NCI-H187 (cell line): ENCODE measurements around the gene NFATC2IP.

ENCODE experiments used
- DNase-seq, 2 experiments: peaks; one replicate each; lab custom pipeline; 2025; lab: John Stamatoyannopoulos, UW

Gene NFATC2IP

DNA sequence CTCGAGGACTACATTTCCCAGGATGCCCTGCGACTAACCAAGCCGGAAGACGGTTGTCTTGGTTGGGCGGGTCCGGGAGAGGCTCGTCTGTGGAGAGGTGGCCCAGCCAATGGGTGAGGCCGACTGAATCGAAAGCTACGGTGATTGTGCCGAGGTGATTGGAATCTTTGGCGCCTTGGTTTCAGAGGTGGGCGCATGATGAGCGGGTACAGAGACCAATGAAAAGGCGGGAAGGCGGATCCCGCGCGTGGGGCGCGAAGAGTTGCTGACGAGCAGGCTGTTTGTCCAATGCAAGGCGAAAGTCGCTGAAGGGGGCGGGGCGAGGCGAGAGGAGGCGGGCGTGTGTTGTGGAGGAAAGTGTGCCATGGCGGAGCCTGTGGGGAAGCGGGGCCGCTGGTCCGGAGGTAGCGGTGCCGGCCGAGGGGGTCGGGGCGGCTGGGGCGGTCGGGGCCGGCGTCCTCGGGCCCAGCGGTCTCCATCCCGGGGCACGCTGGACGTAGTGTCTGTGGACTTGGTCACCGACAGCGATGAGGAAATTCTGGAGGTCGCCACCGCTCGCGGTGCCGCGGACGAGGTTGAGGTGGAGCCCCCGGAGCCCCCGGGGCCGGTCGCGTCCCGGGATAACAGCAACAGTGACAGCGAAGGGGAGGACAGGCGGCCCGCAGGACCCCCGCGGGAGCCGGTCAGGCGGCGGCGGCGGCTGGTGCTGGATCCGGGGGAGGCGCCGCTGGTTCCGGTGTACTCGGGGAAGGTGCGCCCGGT, at the start of gene NFATC2IP:
NFATC2IP (plus strand) TSS at position 290 of the 762 bp plus-strand sequence; CDS start at position 365, 75 bp downstream.
- DNase-seq = peak; percentile 91 to 92

DNA sequence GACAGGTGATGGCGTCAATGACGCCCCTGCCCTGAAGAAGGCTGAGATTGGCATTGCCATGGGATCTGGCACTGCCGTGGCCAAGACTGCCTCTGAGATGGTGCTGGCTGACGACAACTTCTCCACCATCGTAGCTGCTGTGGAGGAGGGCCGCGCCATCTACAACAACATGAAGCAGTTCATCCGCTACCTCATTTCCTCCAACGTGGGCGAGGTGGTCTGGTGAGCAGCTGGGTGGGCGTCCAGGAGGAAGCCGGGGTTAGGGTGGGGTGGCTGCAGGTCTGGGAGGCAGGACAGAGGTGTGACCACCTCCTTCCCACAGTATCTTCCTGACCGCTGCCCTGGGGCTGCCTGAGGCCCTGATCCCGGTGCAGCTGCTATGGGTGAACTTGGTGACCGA, 48.9 kb upstream of the NFATC2IP start:
- no peak for DNase-seq

DNA sequence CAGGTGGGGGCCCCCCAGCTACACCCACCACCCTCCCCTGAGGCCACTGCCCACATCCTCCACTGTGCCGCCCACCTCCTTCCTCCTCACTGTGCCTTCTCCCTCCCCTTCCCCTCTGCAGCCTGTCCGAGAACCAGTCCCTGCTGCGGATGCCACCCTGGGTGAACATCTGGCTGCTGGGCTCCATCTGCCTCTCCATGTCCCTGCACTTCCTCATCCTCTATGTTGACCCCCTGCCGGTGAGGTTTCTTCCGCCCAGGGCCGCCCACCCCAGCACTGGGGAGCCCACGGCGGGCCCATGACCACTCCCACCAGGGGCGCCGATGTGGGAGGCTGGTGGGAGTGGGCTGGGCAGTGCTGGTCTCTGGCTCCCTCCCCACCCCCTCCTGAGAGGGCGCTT, 47.8 kb upstream of the NFATC2IP start:
- no peak for DNase-seq

DNA sequence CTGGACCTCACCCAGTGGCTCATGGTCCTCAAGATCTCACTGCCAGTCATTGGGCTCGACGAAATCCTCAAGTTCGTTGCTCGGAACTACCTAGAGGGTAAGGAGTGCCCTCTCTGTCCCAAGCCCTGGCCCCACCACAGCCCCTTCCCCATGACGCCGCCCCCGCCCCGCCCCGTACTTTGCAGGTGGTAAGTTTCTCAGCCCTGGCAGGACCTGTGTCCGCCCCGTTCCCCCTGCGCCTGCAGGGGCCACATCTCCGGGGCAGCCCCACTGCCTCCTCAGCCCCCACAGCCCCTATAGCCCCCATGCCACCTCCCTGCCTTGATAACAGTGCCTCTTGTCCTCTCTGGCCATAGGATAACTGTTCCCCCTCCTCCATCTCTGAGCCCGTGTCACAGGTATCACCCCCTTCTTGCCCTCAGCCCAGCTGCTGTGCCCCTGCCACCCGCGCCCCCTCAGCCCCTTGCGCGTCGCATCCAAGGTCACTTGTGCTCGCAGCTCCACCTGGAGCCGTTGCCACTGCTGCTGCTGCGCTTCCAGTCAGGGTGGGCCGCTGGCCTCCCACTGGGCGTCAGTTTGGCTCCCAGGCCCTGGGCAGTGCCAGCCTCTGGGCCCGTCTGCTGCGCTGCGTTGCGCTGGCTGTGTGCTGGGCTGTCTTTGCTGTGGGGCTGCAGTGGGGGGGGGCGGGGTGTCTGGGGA, 47.2 kb upstream of the NFATC2IP start:
- no peak for DNase-seq

DNA sequence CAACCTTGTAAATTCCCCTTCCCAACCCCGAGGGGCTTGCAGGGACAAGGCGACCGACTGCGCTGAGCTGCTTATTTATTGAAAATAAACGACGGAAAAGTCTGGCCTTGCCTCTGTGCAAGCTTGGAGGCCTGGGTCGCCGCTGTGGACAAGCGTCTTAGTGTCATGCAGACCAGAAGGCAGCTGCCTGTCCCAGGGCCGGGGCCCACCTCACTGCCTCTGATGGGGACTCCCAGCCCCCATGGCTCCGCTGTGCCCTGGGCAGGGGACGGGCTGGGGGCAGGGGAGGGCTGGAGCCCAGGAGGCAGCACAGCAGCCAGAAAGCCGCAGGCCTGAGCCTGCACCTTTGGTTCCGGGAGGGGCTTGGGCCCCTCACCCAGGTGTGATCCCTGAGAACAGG, 46.4 kb upstream of the NFATC2IP start:
- no peak for DNase-seq

DNA sequence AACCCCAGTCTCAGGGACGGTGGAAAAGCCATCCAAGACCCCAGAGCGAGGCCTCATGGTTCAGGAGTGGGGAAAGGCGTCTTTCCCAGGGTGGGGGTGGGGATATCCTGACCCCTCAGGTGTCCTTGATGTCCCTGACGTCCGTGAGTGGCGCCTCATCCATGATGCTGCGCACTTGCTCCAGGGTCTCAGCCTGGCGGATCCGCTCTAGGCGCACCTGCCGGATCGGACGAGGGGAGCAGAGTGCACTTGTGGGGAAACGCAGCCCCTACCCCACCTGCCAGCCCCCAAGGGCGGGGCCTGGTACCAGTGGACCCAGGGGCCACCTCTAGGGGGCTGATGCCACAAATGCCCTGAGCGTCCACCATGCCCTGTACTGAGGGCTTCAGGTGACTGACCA, 45.9 kb upstream of the NFATC2IP start:
- DNase-seq = no peak

DNA sequence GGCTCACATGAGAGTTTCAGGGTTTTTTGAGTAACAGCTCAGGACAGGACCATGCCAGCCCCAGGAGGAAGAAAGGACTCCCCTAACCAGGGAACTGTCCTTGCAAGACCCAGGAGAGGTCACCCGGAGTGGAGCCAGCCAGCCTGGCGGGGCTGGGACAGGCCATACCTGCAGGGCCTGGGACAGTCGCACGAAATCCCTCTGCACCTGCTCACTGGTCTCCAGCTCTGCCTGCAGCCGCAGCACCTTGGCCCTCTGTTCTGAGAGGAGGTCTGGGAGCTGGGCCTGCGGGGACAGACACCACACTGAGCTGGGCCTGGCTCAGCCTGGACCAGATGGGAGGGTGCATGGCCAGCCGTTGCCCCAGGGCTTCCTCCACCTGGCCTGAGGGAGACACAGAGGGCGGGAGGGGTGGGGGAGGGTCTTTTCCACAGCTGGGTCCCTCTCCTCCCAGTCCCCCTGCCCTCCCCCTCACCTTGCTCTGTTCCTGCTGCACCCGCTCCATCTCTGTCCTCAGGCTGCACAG, 45.4 kb upstream of the NFATC2IP start:
- DNase-seq = no peak

DNA sequence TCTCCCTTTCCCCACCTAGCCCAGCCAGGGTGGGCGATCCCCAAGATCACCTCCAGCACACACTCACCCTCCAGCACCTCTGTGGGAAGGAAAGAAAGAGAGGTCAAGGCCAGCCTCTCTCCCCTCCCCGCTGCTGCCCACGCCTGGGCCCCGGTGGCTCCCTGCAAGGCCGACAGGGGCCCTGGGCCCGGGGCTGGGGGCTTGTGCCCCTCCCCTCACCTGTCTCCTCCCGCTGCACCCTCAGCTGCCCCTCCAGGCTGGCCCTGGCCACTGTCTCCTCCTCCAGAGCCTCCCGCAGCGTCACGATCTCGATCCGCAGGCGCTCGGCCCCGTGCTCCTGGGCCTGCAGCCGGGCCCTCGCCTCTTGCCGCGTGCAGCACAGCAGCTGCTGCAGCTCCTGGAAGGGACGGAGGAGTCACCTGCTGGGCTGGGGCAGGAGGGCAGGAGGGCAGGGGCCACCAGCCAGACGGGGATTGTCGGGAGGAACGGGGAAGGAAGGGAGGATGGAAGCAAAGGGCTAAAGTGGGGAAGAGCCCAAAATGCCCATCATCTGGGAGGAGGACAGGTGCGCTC, 44.9 kb upstream of the NFATC2IP start:
- DNase-seq = no peak

DNA sequence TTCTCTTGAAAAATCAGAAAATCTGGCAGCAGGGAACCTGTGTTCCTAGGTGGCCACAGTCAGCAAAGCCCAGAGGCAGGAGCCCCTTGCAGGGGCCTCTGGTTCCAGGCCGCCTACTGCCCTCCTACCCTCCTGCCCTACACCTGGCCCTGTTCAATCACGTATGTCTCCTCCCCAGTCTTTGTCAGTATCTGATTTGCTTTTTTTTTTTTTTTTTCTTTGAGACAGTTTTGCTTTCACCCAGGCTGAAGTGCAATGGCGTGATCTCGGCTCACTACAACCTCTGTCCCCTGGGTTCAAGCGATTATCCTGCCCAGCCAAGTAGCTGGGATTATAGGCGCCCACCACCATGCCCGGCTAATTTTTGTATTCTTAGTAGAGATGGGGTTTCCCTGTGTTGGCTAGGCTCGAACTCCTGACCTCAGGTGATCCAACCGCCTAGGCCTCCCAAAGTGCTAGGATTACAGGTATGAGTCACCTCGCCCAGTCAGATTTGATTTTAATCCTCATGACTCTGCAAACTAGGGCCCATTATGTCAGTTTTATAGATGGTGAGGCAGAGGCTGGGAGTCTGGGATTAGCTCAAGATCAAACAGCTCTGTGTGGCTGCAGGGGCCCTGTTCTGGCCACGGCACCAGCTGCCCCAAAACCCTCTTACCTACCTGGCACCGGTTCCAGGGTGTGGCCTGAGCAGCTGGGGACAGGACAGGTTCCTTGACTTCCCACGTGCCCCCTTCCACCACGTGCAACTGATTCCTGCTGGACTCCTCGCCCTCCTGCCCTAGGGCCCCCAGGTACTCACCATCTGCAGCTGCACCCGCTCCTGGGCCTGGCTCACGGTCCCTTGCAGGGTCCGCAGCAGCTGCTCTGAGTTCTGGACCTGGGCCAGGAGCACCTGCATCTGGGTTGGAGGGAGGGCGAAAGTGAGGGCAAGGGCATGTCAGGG, 40.4 kb upstream of the NFATC2IP start:
- no peak for DNase-seq

DNA sequence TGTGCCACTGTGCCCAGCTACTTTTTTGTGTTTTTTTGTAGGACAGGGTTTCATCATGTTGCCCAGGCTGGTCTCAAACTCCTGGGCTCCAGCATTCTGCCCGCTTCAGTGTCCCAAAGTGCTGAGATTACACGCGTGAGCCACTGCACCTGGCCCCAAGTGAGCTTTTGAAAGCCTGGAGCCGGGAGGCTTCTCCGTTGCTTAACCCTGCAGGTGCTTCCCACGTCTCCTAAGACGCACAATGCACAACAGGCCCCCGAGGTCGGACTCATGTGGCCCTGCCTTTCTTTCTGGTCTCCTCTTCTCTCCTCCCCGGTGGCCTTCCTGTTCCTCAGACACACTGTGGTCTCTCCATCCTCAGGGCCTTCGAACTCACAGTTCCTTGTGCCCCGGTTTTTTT, 38.2 kb upstream of the NFATC2IP start:
- no peak for DNase-seq

DNA sequence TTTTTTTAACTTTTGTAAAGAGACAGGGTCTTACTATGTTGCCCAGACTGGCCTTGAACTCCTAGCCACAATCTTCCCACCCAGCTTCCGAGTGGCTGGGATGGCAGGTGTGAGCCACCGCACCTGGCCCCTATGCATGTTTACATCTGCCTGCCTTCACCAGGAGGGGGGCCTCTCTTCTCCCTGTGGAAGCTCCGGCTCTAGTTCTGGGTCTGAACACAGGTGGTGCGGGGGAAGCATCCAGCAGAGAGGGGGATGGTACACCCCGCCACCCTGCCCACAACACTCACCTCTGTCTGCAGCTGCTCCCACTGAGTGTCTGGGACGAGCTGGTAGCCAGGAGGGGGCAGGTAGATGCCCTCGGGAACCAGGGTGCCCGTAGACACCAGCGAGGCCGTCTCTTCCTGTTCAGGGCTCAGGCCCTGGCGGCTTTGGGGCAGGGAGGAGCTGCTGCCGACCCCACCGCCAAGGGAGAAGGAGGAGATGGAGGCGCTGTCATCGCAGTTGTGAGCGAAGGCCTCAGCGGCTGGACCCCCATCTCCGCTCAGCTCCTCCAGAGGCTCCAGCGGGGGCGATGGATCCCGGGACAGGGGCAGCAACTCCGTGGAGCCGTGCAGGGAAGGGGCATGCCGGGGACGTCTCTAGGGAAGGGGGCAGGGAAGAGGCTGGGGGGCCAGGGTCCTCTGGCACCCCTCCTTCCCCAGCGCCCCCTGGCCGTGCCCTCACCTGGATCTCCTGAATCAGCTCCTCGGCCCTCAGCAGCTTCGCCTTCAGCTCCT, 36.6 kb upstream of the NFATC2IP start:
- no peak for DNase-seq

DNA sequence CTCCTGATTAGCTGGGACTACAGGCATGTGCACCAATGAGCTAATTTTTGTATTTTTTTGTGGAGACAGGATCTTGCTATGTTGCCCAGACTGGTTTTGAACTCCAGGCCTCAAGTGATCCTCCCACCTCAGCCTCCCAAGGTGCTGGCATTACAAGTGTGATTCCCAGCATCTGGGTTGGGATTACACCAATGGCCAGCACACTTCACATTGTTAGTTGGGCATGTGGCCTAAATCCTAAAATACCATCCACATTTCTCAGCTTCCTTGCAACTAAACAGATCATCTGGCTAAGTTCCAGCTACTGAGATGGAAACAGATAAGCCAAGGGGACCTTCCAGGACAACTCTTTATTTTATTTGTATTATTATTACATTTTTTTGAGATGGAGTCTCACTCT, 35.6 kb upstream of the NFATC2IP start:
- DNase-seq = no peak

DNA sequence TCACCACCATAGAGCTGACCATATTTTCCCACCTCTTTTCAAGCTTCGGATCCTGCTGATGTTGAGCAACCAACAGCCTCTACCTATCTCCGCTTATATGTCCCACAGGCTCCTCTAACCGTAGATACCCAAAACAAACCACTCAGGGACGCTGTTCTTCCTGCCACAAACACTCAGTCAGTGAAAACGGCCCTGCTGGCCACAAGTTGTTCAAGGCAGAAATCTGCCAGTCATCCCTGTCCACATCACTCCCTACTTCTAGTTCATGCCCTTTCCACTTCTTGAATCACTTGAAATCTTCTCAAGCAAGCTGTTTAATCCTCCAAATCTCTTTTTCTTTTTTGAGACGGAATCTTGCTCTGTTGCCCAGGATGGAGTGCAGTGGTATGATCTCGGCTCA, 33.6 kb upstream of the NFATC2IP start:
- no peak for DNase-seq

DNA sequence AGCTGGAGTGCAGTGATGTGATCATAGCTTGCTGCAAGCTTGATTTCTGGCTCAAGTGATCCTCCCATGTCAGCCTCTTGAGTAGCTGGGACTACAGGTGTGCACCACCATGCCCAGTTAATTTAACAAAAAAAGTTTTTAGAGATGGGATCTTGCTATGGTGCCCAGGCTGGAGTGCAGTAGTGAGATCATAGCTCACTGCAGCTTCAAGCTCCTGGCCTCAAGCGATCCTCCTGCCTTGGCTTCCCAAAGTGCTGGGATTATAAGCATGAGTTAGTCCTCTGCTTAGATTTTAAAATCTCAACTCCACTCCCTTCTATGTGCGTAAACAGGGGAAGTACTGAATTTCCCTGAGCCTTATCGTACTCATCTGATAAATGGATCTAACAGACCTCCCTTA, 32.0 kb upstream of the NFATC2IP start:
- DNase-seq = no peak

DNA sequence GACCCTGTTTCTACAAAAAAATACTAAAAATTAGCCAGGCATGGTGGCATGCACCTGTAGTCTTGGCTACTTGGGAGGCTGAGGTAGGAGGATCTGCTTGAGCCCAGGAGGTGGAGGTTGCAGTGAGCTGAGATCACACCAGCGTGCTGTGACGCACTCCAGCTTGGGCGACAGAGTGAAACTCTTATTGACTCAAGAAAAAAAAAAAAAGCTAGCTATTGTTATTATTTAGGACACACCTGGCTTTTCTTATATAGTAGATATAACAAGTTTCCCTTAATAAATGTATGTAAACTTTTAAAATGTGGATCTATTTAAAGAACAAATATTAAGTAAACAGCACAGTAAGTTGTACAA, 27.5 kb upstream of the NFATC2IP start:
- DNase-seq = no peak

DNA sequence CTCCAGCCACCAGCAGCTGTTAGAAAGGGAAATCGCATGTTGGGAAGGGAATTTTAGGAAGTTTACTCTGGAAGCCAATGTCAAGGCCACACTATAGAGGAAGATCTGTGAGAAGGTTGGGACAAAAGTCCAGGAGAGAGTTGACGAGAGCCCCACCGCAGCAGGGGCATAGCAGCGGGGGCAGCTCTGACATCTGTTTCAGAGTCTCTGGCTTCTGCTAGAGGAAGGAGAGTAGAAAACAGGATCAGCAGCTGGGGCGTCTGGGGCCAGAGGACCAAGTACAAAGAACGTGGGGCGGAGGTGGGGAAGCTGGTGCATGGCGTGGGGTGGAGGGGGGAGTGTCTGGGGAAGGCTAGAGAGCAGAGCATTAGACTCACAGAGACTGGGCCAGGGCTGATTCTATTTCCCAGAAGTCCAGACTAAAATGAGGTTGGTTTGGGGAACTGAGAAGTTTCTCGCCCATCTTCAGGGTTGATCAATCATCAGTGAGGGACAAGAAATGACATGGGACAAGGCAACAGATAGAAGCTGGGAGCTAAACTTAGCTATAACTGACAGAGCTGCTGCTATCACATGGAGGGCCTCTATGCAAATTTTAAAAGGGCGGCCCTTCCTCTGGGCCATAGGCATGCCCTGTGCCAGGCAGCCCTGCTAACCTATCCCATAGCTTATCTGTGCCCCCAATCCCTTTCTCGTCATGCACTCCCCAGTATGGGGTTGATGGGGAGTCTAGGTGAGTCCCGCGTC, 26.9 kb upstream of the NFATC2IP start:
- DNase-seq = no peak

DNA sequence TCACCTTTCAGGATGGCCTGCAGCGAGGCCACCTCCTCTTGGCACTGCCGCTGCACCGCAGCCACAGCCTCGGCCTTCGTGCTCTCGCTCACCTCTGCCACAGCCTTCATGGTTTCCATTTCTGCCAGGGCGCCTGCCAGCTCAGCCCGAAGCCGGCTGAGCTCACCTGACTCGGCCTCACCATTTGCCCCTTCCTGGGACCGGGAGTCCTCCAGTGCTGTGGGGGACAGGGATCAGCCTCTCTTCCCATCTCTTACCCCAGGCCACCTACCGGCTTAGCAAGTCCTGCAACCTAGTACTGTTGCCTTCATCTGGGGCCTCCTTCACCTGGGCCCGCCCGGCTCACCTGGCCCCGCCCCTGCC, 26.4 kb upstream of the NFATC2IP start:
- DNase-seq = no peak

DNA sequence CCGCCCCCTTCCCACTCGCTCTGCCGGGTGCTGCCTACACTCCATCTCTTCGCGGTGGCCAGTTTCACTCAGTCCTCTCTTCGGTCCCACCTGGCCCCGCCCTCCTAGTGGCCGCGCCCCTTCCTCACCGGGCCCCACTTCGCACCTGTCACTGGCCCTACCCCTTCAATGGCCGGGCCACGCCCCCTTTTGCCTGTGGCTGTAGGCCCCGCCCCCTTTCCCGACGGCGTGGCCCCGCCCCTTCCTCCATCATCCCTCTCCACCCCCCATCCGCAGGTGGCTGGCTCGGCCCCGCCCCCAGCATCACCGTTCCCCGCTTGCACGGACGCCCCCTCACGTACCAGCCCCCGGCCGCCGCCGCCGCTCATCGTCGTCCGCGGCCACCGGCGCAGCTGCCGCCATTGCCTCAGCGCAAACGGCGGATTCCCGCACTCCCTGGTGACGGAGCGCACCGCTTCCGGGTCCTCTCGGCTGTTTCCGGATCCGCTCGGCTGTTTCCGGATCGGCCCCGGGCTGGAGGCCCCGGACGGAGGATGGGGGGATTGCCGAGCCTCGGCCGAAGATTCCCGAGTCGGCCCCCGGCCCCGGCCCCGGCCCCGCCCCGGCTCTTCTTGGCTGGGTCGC, 25.9 kb upstream of the NFATC2IP start, which contains the start of gene RABEP2:
RABEP2 (minus strand) TSS at position 477 of the 624 bp plus-strand sequence; CDS start at position 402, 75 bp downstream.
- peak; percentile 80 to 81 for DNase-seq

DNA sequence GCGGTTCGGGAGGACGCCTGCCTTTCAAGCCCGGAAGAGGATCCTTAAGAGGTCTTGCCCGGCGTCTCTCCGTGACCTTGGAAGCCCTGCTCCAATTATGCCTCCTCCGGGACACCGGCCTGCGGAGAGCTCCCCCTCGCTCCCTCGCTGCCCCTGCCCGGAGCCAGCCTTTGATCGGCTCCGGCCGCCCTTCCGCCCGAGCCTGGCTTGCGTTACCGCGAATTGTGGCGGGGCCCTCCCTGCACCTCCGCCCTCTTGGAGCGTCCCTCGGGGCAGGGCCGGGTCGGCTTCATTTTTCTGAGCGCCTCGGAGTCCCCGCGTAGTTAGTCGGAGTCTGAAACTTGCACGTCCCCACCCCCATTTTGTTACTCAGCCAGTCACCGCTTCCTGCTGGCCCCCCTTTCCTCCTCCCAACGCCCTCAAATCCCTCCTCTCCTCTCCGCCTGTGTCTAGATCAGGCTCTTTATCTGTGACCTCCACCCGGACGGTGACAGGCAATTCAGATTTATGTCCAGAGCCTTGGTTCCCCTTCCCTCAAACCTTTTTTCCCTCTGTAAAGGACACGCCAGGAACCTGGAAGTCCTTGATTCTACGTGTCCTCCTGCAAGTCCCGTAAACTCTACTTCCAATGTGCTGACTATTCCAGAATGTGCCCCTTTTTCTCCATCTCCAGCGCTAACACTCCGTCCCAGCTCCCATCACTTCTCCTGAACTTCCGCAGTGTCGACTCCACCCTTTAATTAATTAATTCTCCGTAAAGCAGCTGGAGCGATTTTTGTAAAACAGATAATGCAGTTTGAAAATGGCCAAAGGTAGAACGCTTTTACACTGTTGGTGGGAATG, 25.1 kb upstream of the NFATC2IP start:
- peak in 1 of 2 experiments; percentile 26 for DNase-seq
